Measurements from ENCODE around the gene L3MBTL3. TPM values are rescaled to one million over a fixed set of nuclear protein-coding genes. Genes with fewer than 3 reads are reported as not detected.

L3MBTL3 gene
- total RNA-seq, 1 donor from 2014 or later, result 20.8 TPM

GRCh38 chr6:130020907-130021629, 2.7 kb downstream of the L3MBTL3 start:
- Mint-ChIP-seq H3K9me3 (ENCODE audit: unreplicated experiment) (no peaks in the 10 kb centered on the region), H3K36me3 (ENCODE audit: unreplicated experiment) (peaks cover 12% of the 10 kb centered on the region), H3K4me1 (ENCODE audit: unreplicated experiment) (peaks cover 12% of the 10 kb centered on the region), H3K27ac (ENCODE audit: unreplicated experiment) (peak overlapping the region; percentile 93), H3K27me3 (ENCODE audit: unreplicated experiment) (no peaks in the 10 kb centered on the region), H3K4me3 (ENCODE audit: unreplicated experiment) (peak overlapping the region; percentile 92)
- peak; percentile 91 for DNase-seq (ENCODE audit: extremely low spot score, unreplicated experiment)
- TF ChIP-seq CTCF (IDR thresholded peaks at IDR 0.05), result peak; percentile 86

DNA sequence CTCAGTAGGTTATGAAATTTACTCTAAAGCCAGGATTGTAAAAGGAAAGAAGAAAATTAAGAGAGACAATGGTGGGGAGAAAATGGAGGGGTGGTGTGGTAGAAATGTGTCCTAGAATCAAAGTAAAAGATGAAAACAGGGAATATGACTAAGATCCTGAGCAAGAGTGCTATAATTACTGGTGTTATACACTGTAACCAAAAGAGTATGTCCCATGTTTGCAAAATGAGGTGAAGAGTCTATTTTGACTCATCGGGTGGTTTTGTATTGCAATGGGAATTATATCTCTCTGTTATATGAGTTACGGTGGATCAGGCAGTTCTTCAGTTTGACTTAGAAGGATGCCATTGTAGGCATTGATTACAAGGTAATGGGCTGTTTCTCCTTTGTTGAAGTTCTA, 8.5 kb downstream of the L3MBTL3 start:
- H3K9me3 Mint-ChIP-seq (ENCODE audit: unreplicated experiment), result no peaks in the 10 kb centered on the region
- no peak overlapping the region for H3K4me3 Mint-ChIP-seq (ENCODE audit: unreplicated experiment)
- TF ChIP-seq CTCF (IDR thresholded peaks at IDR 0.05), result no peak
- no peaks in the 10 kb centered on the region for H3K27me3 Mint-ChIP-seq (ENCODE audit: unreplicated experiment)
- peaks cover 12% of the 10 kb centered on the region for H3K36me3 Mint-ChIP-seq (ENCODE audit: unreplicated experiment)
- H3K4me1 Mint-ChIP-seq (ENCODE audit: unreplicated experiment), result no peaks in the 10 kb centered on the region
- no peak overlapping the region for H3K27ac Mint-ChIP-seq (ENCODE audit: unreplicated experiment)
- no peak for DNase-seq (ENCODE audit: extremely low spot score, unreplicated experiment)

GRCh38 chr6:130027948-130028347, 9.6 kb downstream of the L3MBTL3 start:
- no peak overlapping the region for H3K4me3 Mint-ChIP-seq (ENCODE audit: unreplicated experiment)
- no peak for DNase-seq (ENCODE audit: extremely low spot score, unreplicated experiment)
- no peaks in the 10 kb centered on the region for H3K4me1 Mint-ChIP-seq (ENCODE audit: unreplicated experiment)
- no peak for TF ChIP-seq CTCF (IDR thresholded peaks at IDR 0.05)
- H3K27ac Mint-ChIP-seq (ENCODE audit: unreplicated experiment), result no peak overlapping the region
- H3K36me3 Mint-ChIP-seq (ENCODE audit: unreplicated experiment), result peaks cover 14% of the 10 kb centered on the region
- no peaks in the 10 kb centered on the region for H3K27me3 Mint-ChIP-seq (ENCODE audit: unreplicated experiment)
- no peaks in the 10 kb centered on the region for H3K9me3 Mint-ChIP-seq (ENCODE audit: unreplicated experiment)

- H3K27ac Mint-ChIP-seq (ENCODE audit: unreplicated experiment), result no peak overlapping the region
- no peaks in the 10 kb centered on the region for H3K27me3 Mint-ChIP-seq (ENCODE audit: unreplicated experiment)
- peaks cover 12% of the 10 kb centered on the region for H3K36me3 Mint-ChIP-seq (ENCODE audit: unreplicated experiment)
- no peak for DNase-seq (ENCODE audit: extremely low spot score, unreplicated experiment)
- no peaks in the 10 kb centered on the region for H3K9me3 Mint-ChIP-seq (ENCODE audit: unreplicated experiment)
- no peak for TF ChIP-seq CTCF (IDR thresholded peaks at IDR 0.05)
- no peak overlapping the region for H3K4me3 Mint-ChIP-seq (ENCODE audit: unreplicated experiment)
- H3K4me1 Mint-ChIP-seq (ENCODE audit: unreplicated experiment), result peaks cover under 1% of the 10 kb centered on the region
Measured at GRCh38 chr6:130029163-130029562, 10.8 kb downstream of the L3MBTL3 start.

GRCh38 chr6:130032758-130033340, 14.5 kb downstream of the L3MBTL3 start:
- H3K4me3 Mint-ChIP-seq (ENCODE audit: unreplicated experiment), result no peak overlapping the region
- no peaks in the 10 kb centered on the region for H3K27me3 Mint-ChIP-seq (ENCODE audit: unreplicated experiment)
- no peak overlapping the region for H3K27ac Mint-ChIP-seq (ENCODE audit: unreplicated experiment)
- H3K36me3 Mint-ChIP-seq (ENCODE audit: unreplicated experiment), result peaks cover 2% of the 10 kb centered on the region
- peaks cover 9% of the 10 kb centered on the region for H3K4me1 Mint-ChIP-seq (ENCODE audit: unreplicated experiment)
- H3K9me3 Mint-ChIP-seq (ENCODE audit: unreplicated experiment), result no peaks in the 10 kb centered on the region
- TF ChIP-seq CTCF (IDR thresholded peaks at IDR 0.05), result no peak
- DNase-seq (ENCODE audit: extremely low spot score, unreplicated experiment), result no peak
